ENCODE measurements around the gene ANO2.
A peak's percentile ranks its signal among the peaks of the same experiment; 100 is the strongest.

The ANO2 gene

DNA sequence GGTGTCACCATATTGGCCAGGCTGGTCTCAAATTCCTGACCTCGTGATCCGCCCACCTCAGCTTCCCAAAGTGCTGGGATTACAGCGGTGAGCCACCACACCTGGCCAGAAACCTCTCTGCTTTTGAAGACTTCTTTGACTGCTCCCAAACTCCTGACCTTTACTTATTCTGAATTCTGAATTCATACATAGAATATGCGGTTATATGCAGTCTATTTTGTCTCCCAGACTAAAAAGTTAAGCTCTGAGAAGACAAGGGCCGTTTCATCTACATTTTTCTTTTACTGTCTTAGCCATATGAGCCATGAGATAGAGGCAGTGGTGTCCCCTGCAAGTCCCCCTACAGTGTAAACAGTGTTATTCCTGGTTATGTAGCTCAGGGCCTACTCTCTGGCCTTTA lies 333.9 kb downstream of the ANO2 start:
- no peak overlapping the region for H3K27ac ChIP-seq
- DNase-seq (ENCODE audit: low read depth, low spot score), result no peak

DNA sequence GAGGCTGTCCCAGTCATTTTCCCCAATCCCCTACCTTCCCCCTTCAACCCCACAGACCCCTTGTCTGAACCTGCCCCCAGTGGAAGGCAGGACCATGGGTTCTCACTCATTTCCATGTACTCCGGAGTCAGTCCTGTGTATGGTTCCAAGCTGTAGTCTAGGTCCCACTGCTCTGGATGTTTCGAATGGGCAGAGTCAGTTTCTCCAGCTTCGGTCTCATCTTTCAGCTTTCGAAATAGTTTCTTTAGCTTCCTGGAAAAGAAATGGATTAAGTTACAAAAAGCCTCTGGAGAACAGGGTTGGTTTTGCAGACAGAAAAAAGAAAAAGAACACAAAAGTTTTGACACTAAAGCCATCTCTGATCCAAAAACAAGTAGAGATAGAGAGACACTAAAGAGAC lies 345.7 kb downstream of the ANO2 start:
- DNase-seq (ENCODE audit: low read depth, low spot score), result no peak
- H3K27ac ChIP-seq, result no peak overlapping the region

GRCh38 chr12:5593998-5594397 lies 351.1 kb downstream of the ANO2 start:
- H3K27ac ChIP-seq, result no peak overlapping the region
- no peak for DNase-seq (ENCODE audit: low read depth, low spot score)

DNA sequence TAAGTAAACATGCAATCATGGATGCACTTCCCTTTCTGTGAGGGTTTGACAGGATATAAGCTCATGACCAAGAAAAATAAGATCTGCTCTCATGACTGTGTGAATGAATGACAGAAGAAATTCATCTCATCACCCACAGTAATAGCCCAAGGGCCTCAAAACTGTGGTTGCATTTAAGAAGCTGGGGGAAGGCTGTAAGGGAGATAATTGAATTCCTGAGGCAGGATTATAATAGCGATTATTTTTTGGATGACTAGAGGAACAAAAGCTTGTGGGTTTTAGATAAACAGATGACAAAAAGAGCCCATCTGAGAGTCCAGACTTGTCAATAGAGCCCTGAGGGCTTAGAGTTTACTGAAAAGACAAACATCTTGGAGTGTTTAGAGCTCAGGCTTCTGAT lies 352.0 kb downstream of the ANO2 start:
- no peak overlapping the region for H3K27ac ChIP-seq
- no peak for DNase-seq (ENCODE audit: low read depth, low spot score)

GRCh38 chr12:5592310-5592709 lies 352.7 kb downstream of the ANO2 start:
- H3K27ac ChIP-seq, result no peak overlapping the region
- DNase-seq (ENCODE audit: low read depth, low spot score), result no peak

DNA sequence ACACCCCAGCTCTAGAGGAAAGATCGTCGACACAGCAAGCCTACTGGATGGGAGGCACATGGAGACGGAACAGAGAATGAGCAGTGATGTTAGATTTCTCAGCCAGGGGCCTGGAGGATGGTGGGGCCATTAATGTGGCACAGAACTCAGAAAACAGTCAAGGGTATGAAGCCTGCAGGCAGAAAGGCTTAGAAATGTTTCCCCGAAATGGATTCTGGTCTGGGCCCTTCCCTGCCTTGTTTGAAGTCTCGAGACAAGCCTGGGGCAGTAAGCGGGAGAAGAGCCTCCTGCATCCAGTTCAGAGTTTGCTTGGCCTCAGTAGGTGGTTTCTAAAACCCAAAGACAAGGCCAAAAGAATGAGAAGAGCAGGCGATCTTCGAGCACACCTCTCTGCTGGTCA lies 354.7 kb downstream of the ANO2 start:
- no peak overlapping the region for H3K27ac ChIP-seq
- DNase-seq (ENCODE audit: low read depth, low spot score), result no peak

DNA sequence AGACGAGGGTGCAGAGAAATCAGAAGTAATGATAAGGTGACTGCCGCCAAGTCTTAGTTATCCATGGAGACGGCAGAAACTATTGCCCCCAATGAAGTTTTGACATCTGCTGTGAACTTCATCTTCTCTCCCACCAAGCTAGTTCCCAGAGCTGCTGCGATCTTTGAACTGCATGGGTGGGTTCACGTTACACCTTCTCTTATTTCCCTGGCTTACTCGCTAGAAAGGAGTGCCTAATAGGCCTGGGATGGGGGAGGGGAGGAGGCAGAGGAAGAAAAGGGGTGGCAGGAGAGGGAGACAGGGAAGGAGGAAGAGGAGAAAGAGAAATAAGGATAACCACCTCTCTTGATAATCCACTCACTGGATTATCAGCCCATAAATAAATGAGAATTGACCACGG lies 356.0 kb downstream of the ANO2 start:
- H3K27ac ChIP-seq, result no peak overlapping the region
- no peak for DNase-seq (ENCODE audit: low read depth, low spot score)

- no peak for DNase-seq (ENCODE audit: low read depth, low spot score)
- no peak overlapping the region for H3K27ac ChIP-seq
Measured at GRCh38 chr12:5588591-5588990, 356.5 kb downstream of the ANO2 start.

DNA sequence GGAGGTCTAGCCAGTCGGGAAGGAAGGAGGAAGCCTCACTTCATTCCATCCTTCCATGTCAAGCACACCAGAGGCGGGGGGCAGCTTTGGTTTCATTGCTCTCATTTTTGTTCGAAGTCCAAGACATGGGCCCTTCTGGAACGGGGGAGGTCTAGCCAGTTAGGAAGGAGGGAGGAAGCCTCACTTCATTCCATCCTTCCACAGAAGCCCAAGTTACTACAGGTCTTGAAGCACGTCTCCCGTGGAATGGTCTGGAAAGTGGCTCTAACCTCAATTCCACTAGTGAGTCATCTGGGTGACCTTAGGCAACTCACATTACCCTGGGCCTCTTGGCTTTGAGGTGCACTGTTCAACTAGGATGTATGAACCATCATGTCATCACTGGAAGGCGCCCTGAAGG lies 356.9 kb downstream of the ANO2 start:
- no peak for DNase-seq (ENCODE audit: low read depth, low spot score)
- H3K27ac ChIP-seq, result no peak overlapping the region

- no peak overlapping the region for H3K27ac ChIP-seq
- no peak for DNase-seq (ENCODE audit: low read depth, low spot score)
Measured at GRCh38 chr12:5587711-5588121, 357.3 kb downstream of the ANO2 start.

DNA sequence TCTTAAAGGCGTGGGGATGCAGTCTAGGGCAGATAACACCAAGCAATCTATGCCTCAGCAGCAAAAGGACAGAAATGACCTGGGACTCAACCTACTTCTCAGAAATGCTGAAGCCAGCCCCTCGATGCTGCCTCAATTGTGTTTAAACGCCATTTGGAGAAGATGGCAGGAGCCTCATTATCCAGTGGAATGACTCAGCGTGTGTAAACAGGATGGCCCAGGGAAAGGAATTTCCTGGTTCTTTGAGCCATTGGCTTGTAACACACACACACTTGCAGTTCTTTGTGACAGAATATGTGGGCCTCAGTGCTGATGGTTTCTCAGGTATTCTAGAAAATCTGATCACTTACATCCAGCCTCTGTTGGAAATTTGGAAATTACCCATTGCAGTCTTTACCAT lies 358.9 kb downstream of the ANO2 start:
- peak; percentile 10 for DNase-seq (ENCODE audit: low read depth, low spot score)
- no peak overlapping the region for H3K27ac ChIP-seq

- no peak overlapping the region for H3K27ac ChIP-seq
- no peak for DNase-seq (ENCODE audit: low read depth, low spot score)
Measured at GRCh38 chr12:5585178-5585577, 359.9 kb downstream of the ANO2 start.

DNA sequence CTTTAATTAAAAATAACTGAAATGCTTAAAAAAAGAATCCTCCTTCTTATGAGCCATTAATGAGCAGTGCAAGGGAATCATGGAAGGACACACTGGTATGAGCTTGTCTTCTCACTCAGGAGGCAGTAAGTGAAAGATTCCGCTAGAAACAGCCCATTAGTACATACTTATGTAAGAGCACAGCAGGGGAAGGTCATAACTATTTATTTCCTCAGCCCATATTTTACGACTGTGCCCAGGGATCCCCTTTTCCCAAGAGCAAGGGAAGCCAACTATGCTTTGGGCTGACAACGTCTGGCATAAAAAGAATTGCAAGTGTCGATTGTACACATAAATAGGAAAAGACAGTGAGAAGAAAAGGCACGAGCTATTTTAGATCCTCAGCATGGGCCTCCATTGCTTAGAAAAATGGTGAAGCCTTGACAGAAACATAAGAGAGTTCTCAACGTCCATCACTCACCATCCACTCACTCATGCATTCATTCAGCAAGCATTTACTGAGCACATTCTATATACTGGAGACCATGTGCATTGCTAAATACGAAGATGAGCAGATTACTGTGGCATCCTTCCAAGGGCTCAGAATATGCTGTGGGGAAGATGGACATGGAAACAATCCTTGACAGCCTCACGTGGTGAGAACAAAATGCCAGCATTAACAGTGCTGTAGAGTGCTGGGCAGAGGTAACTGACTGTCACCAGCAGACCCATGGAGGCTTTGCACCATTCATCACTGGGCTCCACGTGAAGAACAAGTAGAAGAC lies 360.5 kb downstream of the ANO2 start:
- DNase-seq (ENCODE audit: low read depth, low spot score), result no peak
- H3K27ac ChIP-seq, result no peak overlapping the region

- H3K27ac ChIP-seq, result no peak overlapping the region
- DNase-seq (ENCODE audit: low read depth, low spot score), result no peak
Measured at GRCh38 chr12:5582541-5582940, 362.5 kb downstream of the ANO2 start.

DNA sequence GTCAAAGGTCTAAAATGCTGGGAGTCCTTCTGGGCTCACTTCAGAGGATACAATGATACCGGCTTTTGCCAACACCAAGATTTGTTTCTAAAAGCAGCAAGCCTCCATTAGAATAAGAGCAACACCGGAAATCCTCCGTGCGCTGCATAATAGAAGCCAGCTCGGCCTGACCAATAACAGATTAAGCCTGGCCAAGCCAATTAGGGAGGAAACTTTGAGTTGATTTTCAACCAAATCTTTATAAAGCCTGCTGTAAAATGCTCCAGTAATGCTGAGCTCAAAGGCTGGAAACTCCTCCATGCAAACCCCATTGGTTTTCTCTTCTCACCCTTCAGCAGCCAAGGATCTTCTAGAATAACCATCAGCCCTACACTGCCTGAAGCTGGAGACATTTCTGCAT lies 363.0 kb downstream of the ANO2 start:
- no peak for DNase-seq (ENCODE audit: low read depth, low spot score)
- H3K27ac ChIP-seq, result no peak overlapping the region

DNA sequence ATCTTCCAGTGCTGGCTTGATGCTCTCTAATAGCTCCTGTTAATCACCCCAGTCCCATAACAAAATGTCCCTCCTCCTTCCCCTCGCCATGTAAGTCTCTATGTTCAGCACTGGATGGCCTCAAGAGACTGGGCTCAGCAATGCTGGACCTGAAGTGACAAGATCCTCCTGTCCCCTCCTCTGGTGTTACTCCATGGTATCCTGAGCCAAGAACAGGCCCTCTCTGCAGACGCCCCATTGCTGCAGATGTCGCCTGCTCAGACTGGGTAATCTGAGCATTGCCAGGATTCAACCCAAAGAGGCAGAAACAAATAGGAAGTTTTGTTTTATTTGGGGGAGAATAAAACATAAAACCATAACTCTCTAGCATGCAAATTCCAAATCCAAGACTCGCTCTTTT lies 363.4 kb downstream of the ANO2 start:
- no peak for DNase-seq (ENCODE audit: low read depth, low spot score)
- no peak overlapping the region for H3K27ac ChIP-seq

- DNase-seq (ENCODE audit: low read depth, low spot score), result no peak
- H3K27ac ChIP-seq, result no peak overlapping the region
Measured at GRCh38 chr12:5581019-5581418, 364.0 kb downstream of the ANO2 start.

GRCh38 chr12:5578775-5579174 lies 366.3 kb downstream of the ANO2 start:
- no peak overlapping the region for H3K27ac ChIP-seq
- DNase-seq (ENCODE audit: low read depth, low spot score), result no peak

- no peak for DNase-seq (ENCODE audit: low read depth, low spot score)
- no peak overlapping the region for H3K27ac ChIP-seq
Measured at GRCh38 chr12:5577741-5578140, 367.3 kb downstream of the ANO2 start.

DNA sequence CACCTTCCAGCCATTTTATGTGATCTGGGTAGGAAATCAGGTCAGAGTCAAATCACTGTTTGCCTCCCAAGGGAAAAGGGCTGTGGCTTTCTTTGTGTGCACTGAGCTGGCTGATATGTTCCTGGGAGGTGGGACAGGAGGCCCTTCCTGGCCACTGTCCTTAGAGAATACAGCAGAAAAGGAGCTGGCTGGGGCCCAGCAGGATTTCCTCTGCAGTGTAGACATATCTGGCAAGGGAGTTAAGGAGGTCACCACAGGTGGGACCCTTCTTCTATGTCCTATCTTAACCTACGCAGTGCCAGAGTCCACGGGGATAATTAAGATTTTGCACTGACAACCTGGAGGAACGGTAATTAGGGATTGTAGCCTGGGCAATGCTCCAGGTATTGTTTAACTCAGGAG lies 367.8 kb downstream of the ANO2 start:
- no peak overlapping the region for H3K27ac ChIP-seq
- DNase-seq (ENCODE audit: low read depth, low spot score), result no peak

DNA sequence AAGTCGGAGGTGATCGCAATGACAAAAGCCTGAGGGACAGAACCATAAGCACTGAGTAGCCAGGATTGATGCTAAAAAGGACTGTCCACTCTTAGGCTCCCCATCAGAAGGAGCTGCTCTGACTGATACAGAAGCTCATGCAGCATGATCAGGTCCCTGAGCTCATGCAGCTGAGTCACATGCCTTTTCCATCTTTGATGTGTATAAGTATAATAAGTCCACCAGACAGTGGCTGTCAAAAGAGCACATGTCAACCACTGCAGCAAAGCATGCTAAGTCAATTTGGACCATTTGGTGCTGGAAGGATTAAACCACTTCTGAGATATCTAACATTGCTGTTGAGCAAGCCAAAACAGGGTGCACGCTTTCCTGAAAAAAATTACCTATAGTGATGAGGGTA lies 369.1 kb downstream of the ANO2 start:
- no peak for DNase-seq (ENCODE audit: low read depth, low spot score)
- no peak overlapping the region for H3K27ac ChIP-seq

GRCh38 chr12:5575232-5575631 lies 369.8 kb downstream of the ANO2 start:
- no peak overlapping the region for H3K27ac ChIP-seq
- no peak for DNase-seq (ENCODE audit: low read depth, low spot score)

DNA sequence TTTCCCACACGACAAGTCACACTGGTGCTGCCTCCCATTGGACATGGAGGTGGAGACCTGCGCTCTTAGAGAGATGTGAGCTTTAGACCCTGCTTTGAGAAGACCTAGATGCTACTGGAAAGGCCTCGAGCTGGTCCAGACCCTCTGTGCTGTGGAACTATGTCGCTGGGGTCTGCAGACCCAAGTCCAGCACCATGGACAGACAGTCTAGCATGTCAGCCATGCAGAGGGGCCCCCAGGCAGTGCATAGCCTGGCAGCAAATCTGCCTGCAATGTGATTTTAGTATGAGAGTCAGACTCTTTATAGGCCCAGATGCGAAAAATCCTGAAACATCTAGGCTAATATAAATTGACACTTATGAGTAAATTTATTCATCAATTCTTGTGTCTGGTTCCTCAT lies 371.7 kb downstream of the ANO2 start:
- DNase-seq (ENCODE audit: low read depth, low spot score), result no peak
- no peak overlapping the region for H3K27ac ChIP-seq

All from epithelial cell of prostate (primary cell).